ENCODE data around the gene TMEM204. TPM values are rescaled to one million over a fixed set of nuclear protein-coding genes. Genes with fewer than 3 reads are reported as not detected.

The TMEM204 gene
- total and polyA plus RNA-seq, 10 of the 15 experiments (the other 5 are each of a cell fraction or from before 2014, with no cell fraction given): 0.05 to 0.30 (median 0.18) TPM; not detected in 7

DNA sequence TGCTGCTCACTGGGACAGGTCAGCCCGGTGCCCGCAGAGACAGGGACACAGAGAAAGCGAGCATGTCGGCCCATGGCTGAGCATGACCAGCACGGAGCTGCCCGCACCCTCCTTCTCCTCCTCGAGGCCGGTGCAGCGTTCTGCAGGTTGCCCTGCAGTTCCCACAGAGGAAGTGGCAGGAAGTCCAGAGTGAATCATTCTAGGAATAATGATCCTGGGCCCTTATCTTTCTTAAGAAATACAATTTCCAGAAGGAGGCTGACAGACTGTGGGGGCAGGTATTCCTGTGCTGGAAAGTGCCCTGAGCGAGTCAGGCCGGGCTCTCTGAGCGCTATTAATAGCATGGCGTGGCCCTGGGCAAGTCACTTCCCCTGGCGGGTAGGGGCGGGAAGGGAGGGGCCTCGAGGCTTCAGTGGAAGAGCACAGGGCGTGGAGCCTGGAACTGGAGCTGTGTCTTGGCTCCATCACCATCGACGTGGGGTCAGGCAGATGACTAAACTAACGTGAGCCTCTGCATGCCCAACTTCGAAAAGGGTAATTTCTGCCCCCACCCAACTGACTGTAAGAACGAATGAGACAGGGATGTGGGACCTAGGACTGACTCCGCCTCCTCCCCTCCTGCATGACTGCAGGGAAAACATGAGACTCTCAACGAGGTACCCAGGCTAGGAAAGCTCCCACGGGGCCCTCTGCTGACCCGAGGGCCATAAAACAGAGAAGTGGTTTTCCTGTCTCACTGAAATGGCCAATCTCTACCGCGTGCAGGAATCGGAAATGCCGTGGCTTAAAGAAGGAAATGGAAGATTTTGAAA is 9.8 kb downstream of the TMEM204 start:
- ChIA-PET SMC1A (ENCODE audit: uncharacterized antibody, unreplicated experiment) (no interaction called here), POLR2A (no interaction called here), CTCF (no interaction called here), RAD21 (ENCODE audit: unreplicated experiment) (no interaction called here)
- 32% methylated on average over 27 of the region's 30 CpGs for WGBS (ENCODE audit: insufficient coverage, insufficient replicate concordance, low lambda C conversion rate, missing lambda C conversion rate)
- H3K27ac ChIP-seq (ENCODE audit: control insufficient read depth, insufficient read depth): no peak overlapping the region
- H3K9ac ChIP-seq (ENCODE audit: control insufficient read depth, insufficient read depth, low read length): no peak overlapping the region
- no TSS peak for BruUV-seq (replicated peaks)
- ATAC-seq (peak; percentile 67), FAIRE-seq (peak; percentile 49), DNase-seq (ENCODE audit: low read depth, low spot score) (peak; percentile 20)
- no peaks in the 10 kb centered on the region for H3K9me3 ChIP-seq (replicated peaks; ENCODE audit: control insufficient read depth, insufficient read depth, low read length)
- H3K4me1 ChIP-seq (ENCODE audit: control insufficient read depth, insufficient read depth, low read length): peaks cover 14% of the 10 kb centered on the region
- H3K4me2 ChIP-seq (ENCODE audit: control insufficient read depth, insufficient read depth): peak overlapping the region; percentile 77; the same call in 1 of the 2 replicates
- H4K20me1 ChIP-seq (ENCODE audit: control insufficient read depth, insufficient read depth): no peaks in the 10 kb centered on the region
- H3K36me3 ChIP-seq (ENCODE audit: control insufficient read depth in 2 of 2, insufficient read depth in 2 of 2, low read length in 1 of 2): no peaks in the 10 kb centered on the region
- in situ Hi-C loops (cut with MboI): no loop called here
- no peaks in the 10 kb centered on the region for H3K27me3 ChIP-seq (replicated peaks in 1 of 2; ENCODE audit: control insufficient read depth in 2 of 2, insufficient read depth in 2 of 2, low read length in 1 of 2)
- peak overlapping the region; percentile 72 for H2AFZ ChIP-seq (ENCODE audit: control insufficient read depth, low read depth, low read length)
- H3K79me2 ChIP-seq (ENCODE audit: control insufficient read depth, insufficient read depth, low read length): no peaks in the 10 kb centered on the region
- no peak overlapping the region for H3K4me3 ChIP-seq
- intact Hi-C loops (cut with micrococcal nuclease; ENCODE audit: unreplicated experiment): no loop called here
- TF ChIP-seq TCF7 (IDR thresholded peaks at IDR 0.05; ENCODE audit: borderline replicate concordance): no peak
- TF ChIP-seq POU2F2 (IDR thresholded peaks at IDR 0.05; ENCODE audit: borderline replicate concordance, low read depth, low read length): no peak
- TF ChIP-seq SP1 (IDR thresholded peaks at IDR 0.05; ENCODE audit: low read depth, low read length): no peak
- TF ChIP-seq NRF1 (conservative IDR thresholded peaks at IDR 0.05; ENCODE audit: low read depth, low read length): no peak
- TF ChIP-seq MEF2A (IDR thresholded peaks at IDR 0.05; ENCODE audit: insufficient read depth, low read depth, low read length): no peak
- TF ChIP-seq RB1 (IDR thresholded peaks at IDR 0.05; ENCODE audit: borderline replicate concordance): no peak
- TF ChIP-seq MEF2B (IDR thresholded peaks at IDR 0.05; ENCODE audit: partially characterized antibody, poor library complexity, severe bottlenecking): peak; percentile 32
- TF ChIP-seq ATF7 (IDR thresholded peaks at IDR 0.05; ENCODE audit: low read depth): no peak
- TF ChIP-seq, protein P1, sequence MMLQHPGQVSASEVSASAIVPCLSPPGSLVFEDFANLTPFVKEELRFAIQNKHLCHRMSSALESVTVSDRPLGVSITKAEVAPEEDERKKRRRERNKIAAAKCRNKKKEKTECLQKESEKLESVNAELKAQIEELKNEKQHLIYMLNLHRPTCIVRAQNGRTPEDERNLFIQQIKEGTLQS (IDR thresholded peaks at IDR 0.05; ENCODE audit: borderline replicate concordance, extremely low read depth, low read depth, low read length): no peak
- TF ChIP-seq, protein P2, sequence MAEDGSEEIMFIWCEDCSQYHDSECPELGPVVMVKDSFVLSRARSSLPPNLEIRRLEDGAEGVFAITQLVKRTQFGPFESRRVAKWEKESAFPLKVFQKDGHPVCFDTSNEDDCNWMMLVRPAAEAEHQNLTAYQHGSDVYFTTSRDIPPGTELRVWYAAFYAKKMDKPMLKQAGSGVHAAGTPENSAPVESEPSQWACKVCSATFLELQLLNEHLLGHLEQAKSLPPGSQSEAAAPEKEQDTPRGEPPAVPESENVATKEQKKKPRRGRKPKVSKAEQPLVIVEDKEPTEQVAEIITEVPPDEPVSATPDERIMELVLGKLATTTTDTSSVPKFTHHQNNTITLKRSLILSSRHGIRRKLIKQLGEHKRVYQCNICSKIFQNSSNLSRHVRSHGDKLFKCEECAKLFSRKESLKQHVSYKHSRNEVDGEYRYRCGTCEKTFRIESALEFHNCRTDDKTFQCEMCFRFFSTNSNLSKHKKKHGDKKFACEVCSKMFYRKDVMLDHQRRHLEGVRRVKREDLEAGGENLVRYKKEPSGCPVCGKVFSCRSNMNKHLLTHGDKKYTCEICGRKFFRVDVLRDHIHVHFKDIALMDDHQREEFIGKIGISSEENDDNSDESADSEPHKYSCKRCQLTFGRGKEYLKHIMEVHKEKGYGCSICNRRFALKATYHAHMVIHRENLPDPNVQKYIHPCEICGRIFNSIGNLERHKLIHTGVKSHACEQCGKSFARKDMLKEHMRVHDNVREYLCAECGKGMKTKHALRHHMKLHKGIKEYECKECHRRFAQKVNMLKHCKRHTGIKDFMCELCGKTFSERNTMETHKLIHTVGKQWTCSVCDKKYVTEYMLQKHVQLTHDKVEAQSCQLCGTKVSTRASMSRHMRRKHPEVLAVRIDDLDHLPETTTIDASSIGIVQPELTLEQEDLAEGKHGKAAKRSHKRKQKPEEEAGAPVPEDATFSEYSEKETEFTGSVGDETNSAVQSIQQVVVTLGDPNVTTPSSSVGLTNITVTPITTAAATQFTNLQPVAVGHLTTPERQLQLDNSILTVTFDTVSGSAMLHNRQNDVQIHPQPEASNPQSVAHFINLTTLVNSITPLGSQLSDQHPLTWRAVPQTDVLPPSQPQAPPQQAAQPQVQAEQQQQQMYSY (CRISPR knock-in tag; IDR thresholded peaks at IDR 0.05): no peak
- TF ChIP-seq TBL1XR1 (IDR thresholded peaks at IDR 0.05; ENCODE audit: low read depth, low read length): no peak
- no peak for TF ChIP-seq SREBF2 (IDR thresholded peaks at IDR 0.05; ENCODE audit: low read length)
- peak; percentile 33; the same call in 1 of the 2 replicates for TF ChIP-seq RAD21 (IDR thresholded peaks at IDR 0.05; ENCODE audit: insufficient read depth, low read depth, low read length)
- no peak for TF ChIP-seq NR2F1 (conservative IDR thresholded peaks at IDR 0.05)
- TF ChIP-seq GABPA (IDR thresholded peaks at IDR 0.05; ENCODE audit: low read depth): no peak
- no peak for TF ChIP-seq BHLHE40 (IDR thresholded peaks at IDR 0.05; ENCODE audit: borderline replicate concordance in 1 of 2, low read depth in 2 of 2, low read length in 1 of 2)
- peak; percentile 26; the same call in 1 of the 2 replicates for TF ChIP-seq SMC3 (IDR thresholded peaks at IDR 0.05; ENCODE audit: borderline replicate concordance, low read length)
- no peak for TF ChIP-seq ZBED1 (IDR thresholded peaks at IDR 0.05; ENCODE audit: borderline replicate concordance)
- TF ChIP-seq, protein P3, sequence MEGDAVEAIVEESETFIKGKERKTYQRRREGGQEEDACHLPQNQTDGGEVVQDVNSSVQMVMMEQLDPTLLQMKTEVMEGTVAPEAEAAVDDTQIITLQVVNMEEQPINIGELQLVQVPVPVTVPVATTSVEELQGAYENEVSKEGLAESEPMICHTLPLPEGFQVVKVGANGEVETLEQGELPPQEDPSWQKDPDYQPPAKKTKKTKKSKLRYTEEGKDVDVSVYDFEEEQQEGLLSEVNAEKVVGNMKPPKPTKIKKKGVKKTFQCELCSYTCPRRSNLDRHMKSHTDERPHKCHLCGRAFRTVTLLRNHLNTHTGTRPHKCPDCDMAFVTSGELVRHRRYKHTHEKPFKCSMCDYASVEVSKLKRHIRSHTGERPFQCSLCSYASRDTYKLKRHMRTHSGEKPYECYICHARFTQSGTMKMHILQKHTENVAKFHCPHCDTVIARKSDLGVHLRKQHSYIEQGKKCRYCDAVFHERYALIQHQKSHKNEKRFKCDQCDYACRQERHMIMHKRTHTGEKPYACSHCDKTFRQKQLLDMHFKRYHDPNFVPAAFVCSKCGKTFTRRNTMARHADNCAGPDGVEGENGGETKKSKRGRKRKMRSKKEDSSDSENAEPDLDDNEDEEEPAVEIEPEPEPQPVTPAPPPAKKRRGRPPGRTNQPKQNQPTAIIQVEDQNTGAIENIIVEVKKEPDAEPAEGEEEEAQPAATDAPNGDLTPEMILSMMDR (IDR thresholded peaks at IDR 0.05 in 2 of 3, conservative IDR thresholded peaks at IDR 0.05 in 1 of 3; ENCODE audit: control insufficient read depth in 2 of 3, extremely low read depth in 1 of 3, insufficient read depth in 1 of 3, low read depth in 3 of 3, low read length in 3 of 3): peak in 1 of 3 experiments; percentile 27; a peak in 2 of 6 replicates
